HAP-1 (cell line): ENCODE results near the gene MAP3K21.

Source experiments
- DNase-seq, 2 experiments: peaks; one replicate each; pipeline ENCODE4 v3.0.0-alpha.2; 2016 to 2020; ENCODE audit warnings: low spot score in 2 of 2
- H3K27me3 ChIP-seq: fragments of 250-450 bp; sonication (Bioruptor Pico); 2 replicates; pipeline ENCODE4 v1.5.1; 2020; ENCODE audit warnings: low read depth, mild to moderate bottlenecking, moderate library complexity
- H3K36me3 ChIP-seq: fragments of 250-450 bp; sonication (Bioruptor Pico); replicated peaks from 2 replicates; pipeline ENCODE4 v1.5.1; 2020; ENCODE audit warnings: mild to moderate bottlenecking
- H3K4me1 ChIP-seq: fragments of 250-450 bp; sonication (Bioruptor Pico); 2 replicates; pipeline ENCODE4 v1.5.1; 2020; ENCODE audit warnings: mild to moderate bottlenecking
- H3K4me3 ChIP-seq: fragments of 250-450 bp; sonication (Bioruptor Pico); 2 replicates; pipeline ENCODE4 v1.5.1; 2020; ENCODE audit warnings: mild to moderate bottlenecking, moderate library complexity
- H3K9me3 ChIP-seq: fragments of 250-450 bp; sonication (Bioruptor Pico); 2 replicates; pipeline ENCODE4 v1.5.1; 2020; ENCODE audit warnings: mild to moderate bottlenecking, moderate library complexity
- in situ Hi-C: fragments of 300-500 bp; cut with MboI; formaldehyde crosslinking; loops from 3 replicates; pipeline ENCODE4 v1.14.3; 2020; ENCODE audit warnings: low sequenced_read_pairs, inconsistent platforms, mixed read lengths

Gene MAP3K21

GRCh38 chr1:233372218-233373120, 44.9 kb downstream of the MAP3K21 start:
- no peak for DNase-seq
- Histone ChIP-seq H3K9me3 (no peaks in the 10 kb centered on the region), H3K27me3 (no peaks in the 10 kb centered on the region), H3K36me3 (peaks cover 5% of the 10 kb centered on the region), H3K4me3 (no peak overlapping the region), H3K4me1 (peaks cover under 1% of the 10 kb centered on the region; the same call in 1 of the 2 replicates)
- in situ Hi-C loops = no loop called here

- H3K4me1 ChIP-seq = no peaks in the 10 kb centered on the region
- no peak overlapping the region for H3K4me3 ChIP-seq
- in situ Hi-C loops = no loop called here
- peaks cover 5% of the 10 kb centered on the region for H3K36me3 ChIP-seq
- no peaks in the 10 kb centered on the region for H3K27me3 ChIP-seq
- no peaks in the 10 kb centered on the region for H3K9me3 ChIP-seq
- DNase-seq = no peak
These were observed 45.7 kb downstream of the MAP3K21 start for GRCh38 chr1:233373226-233373625.

- H3K27me3 ChIP-seq = no peaks in the 10 kb centered on the region
- no peaks in the 10 kb centered on the region for H3K9me3 ChIP-seq
- peaks cover 17% of the 10 kb centered on the region for H3K36me3 ChIP-seq
- H3K4me1 ChIP-seq = no peaks in the 10 kb centered on the region
- DNase-seq = no peak
- no peak overlapping the region for H3K4me3 ChIP-seq
- in situ Hi-C loops = no loop called here
These were observed 48.1 kb downstream of the MAP3K21 start for GRCh38 chr1:233375653-233376052.

GRCh38 chr1:233376382-233377110, 49.0 kb downstream of the MAP3K21 start:
- DNase-seq = no peak
- in situ Hi-C loops = no loop called here
- H3K4me3 ChIP-seq = no peak overlapping the region

GRCh38 chr1:233379869-233380438, 52.4 kb downstream of the MAP3K21 start:
- DNase-seq = no peak
- Histone ChIP-seq H3K27me3 (no peaks in the 10 kb centered on the region), H3K9me3 (no peaks in the 10 kb centered on the region), H3K4me3 (no peak overlapping the region), H3K4me1 (no peaks in the 10 kb centered on the region), H3K36me3 (peaks cover 29% of the 10 kb centered on the region)
- in situ Hi-C loops = no loop called here

More at GRCh38 chr1:233376382-233377110, 49.0 kb downstream of the MAP3K21 start:
- Histone ChIP-seq H3K4me1 (no peaks in the 10 kb centered on the region), H3K27me3 (no peaks in the 10 kb centered on the region), H3K36me3 (peaks cover 17% of the 10 kb centered on the region), H3K9me3 (no peaks in the 10 kb centered on the region)

GRCh38 chr1:233381806-233382205, 54.3 kb downstream of the MAP3K21 start:
- H3K36me3 ChIP-seq = peaks cover 29% of the 10 kb centered on the region
- in situ Hi-C loops = no loop called here
- no peaks in the 10 kb centered on the region for H3K4me1 ChIP-seq
- no peak overlapping the region for H3K4me3 ChIP-seq
- no peak for DNase-seq
- no peaks in the 10 kb centered on the region for H3K9me3 ChIP-seq
- no peaks in the 10 kb centered on the region for H3K27me3 ChIP-seq

- in situ Hi-C loops = no loop called here
- DNase-seq = no peak
- no peak overlapping the region for H3K4me3 ChIP-seq
- no peaks in the 10 kb centered on the region; the same call in 1 of the 2 replicates for H3K4me1 ChIP-seq
- peaks cover 29% of the 10 kb centered on the region for H3K36me3 ChIP-seq
- H3K27me3 ChIP-seq = no peaks in the 10 kb centered on the region
- H3K9me3 ChIP-seq = no peaks in the 10 kb centered on the region
These were observed 56.5 kb downstream of the MAP3K21 start for GRCh38 chr1:233383984-233384383.

- in situ Hi-C loops = no loop called here
- no peak overlapping the region for H3K4me3 ChIP-seq
- DNase-seq = no peak
These were observed 58.8 kb downstream of the MAP3K21 start for GRCh38 chr1:233386336-233386735.

GRCh38 chr1:233387585-233387984, 60.1 kb downstream of the MAP3K21 start:
- Histone ChIP-seq H3K9me3 (no peaks in the 10 kb centered on the region), H3K27me3 (peaks cover 4% of the 10 kb centered on the region; the same call in 1 of the 2 replicates), H3K36me3 (peaks cover 3% of the 10 kb centered on the region), H3K4me1 (no peaks in the 10 kb centered on the region; the same call in 1 of the 2 replicates), H3K4me3 (no peak overlapping the region)
- in situ Hi-C loops = no loop called here
- no peak for DNase-seq

More at GRCh38 chr1:233386336-233386735, 58.8 kb downstream of the MAP3K21 start:
- no peaks in the 10 kb centered on the region for H3K9me3 ChIP-seq
- H3K36me3 ChIP-seq = peaks cover 12% of the 10 kb centered on the region
- H3K27me3 ChIP-seq = no peaks in the 10 kb centered on the region; the same call in 1 of the 2 replicates
- no peaks in the 10 kb centered on the region; the same call in 1 of the 2 replicates for H3K4me1 ChIP-seq

- in situ Hi-C loops = no loop called here
- no peak overlapping the region for H3K4me3 ChIP-seq
- no peaks in the 10 kb centered on the region for H3K36me3 ChIP-seq
- no peaks in the 10 kb centered on the region for H3K9me3 ChIP-seq
- DNase-seq = no peak
- H3K4me1 ChIP-seq = no peaks in the 10 kb centered on the region; the same call in 1 of the 2 replicates
- peaks cover 13% of the 10 kb centered on the region for H3K27me3 ChIP-seq
These were observed 61.6 kb downstream of the MAP3K21 start for GRCh38 chr1:233389169-233389568.

GRCh38 chr1:233389893-233390292, 62.4 kb downstream of the MAP3K21 start:
- Histone ChIP-seq H3K4me3 (no peak overlapping the region), H3K4me1 (no peaks in the 10 kb centered on the region; the same call in 1 of the 2 replicates), H3K9me3 (no peaks in the 10 kb centered on the region), H3K27me3 (peaks cover 13% of the 10 kb centered on the region), H3K36me3 (no peaks in the 10 kb centered on the region)
- in situ Hi-C loops = loop anchor here (10.0 kb wide), 1 partner anchor 675 kb away; no protein-coding TSS in a partner anchor
- no peak for DNase-seq

- Histone ChIP-seq H3K4me1 (no peaks in the 10 kb centered on the region; the same call in 1 of the 2 replicates), H3K9me3 (no peaks in the 10 kb centered on the region), H3K36me3 (no peaks in the 10 kb centered on the region), H3K4me3 (no peak overlapping the region), H3K27me3 (peaks cover 13% of the 10 kb centered on the region)
- in situ Hi-C loops = loop anchor here (10.0 kb wide), 1 partner anchor 674 kb away; no protein-coding TSS in a partner anchor
- no peak for DNase-seq
These were observed 63.6 kb downstream of the MAP3K21 start for GRCh38 chr1:233390842-233391737.
